T47D (cell line): ENCODE measurements around the gene GSG1L.
A peak's percentile ranks its signal among the peaks of the same experiment; 100 is the strongest.
"Not testable (repeated sequence)": the region's sequence is repeated elsewhere in the genome, so short reads cannot be mapped to it uniquely, and the experiment has no call there.

ENCODE experiments used
- DNase-seq, 2 experiments: peaks; one replicate each; pipeline versions ENCODE4 v3.0.0 to v3.0.0-alpha.2; 2011 to 2012; ENCODE audit warnings: low read depth in 1 of 2, low spot score in 1 of 2
- JUND ChIP-seq: IDR thresholded peaks from 2 replicates; pipeline ENCODE4 v1.6.1; 2012; ENCODE audit warnings: low read depth
- in situ Hi-C: cut with HindIII; loops from 2 replicates; pipeline ENCODE4 v1.10.0; 2016; ENCODE audit warnings: low sequenced_read_pairs, low pct_unique_long_range_greater_than_20kb

Gene GSG1L

GRCh38 chr16:27899736-27900135, 163.8 kb downstream of the GSG1L start:
- in situ Hi-C loops, result no loop called here
- TF ChIP-seq JUND, result no peak
- DNase-seq, result no peak

- in situ Hi-C loops, result no loop called here
- TF ChIP-seq JUND, result no peak
- no peak for DNase-seq
Observed at GRCh38 chr16:27894386-27894785, 169.1 kb downstream of the GSG1L start.

GRCh38 chr16:27892879-27893278, 170.6 kb downstream of the GSG1L start:
- no peak for TF ChIP-seq JUND
- in situ Hi-C loops, result no loop called here
- no peak for DNase-seq

DNA sequence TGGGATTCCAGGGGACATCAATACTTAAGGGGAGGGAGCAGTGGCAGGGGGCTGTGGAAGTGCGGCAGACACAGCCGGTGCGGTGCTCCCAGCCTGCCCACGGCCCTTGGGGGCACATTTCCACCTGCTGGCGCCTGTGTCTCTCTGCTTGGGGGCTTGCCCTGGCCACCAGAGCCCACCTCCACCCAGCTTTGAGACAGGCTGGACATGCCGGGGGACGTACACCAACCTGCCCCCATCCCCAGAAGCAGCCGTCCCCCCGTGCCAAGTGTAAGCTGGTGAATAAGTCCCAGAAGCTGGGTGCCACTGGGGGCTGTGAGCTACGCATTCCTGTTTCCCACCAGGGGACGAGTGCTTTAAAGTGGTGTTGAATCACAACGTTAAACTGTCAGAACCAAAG, 172.6 kb downstream of the GSG1L start:
- TF ChIP-seq JUND, result no peak
- in situ Hi-C loops, result no loop called here
- no peak for DNase-seq

DNA sequence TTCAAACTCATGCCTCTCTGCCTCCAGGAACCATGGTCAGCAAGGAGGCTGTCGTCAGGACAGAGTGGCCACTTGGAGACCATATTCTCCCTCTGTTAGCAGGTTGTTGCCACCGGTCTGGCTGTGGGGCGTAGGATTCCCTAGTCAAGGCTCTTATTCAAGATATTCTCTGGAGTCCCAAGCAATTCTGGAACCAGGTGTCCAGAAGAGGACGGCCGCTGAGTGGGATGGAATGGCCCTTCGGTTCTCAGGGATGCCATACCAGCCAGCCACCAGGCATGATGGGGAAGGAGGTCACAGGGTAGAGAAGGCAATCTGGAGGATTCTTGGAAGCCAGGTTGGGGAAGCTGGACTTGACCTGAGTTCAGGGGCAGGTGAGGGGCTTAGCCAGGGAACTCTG, 173.5 kb downstream of the GSG1L start:
- no peak for DNase-seq
- no peak for TF ChIP-seq JUND
- in situ Hi-C loops, result no loop called here

DNA sequence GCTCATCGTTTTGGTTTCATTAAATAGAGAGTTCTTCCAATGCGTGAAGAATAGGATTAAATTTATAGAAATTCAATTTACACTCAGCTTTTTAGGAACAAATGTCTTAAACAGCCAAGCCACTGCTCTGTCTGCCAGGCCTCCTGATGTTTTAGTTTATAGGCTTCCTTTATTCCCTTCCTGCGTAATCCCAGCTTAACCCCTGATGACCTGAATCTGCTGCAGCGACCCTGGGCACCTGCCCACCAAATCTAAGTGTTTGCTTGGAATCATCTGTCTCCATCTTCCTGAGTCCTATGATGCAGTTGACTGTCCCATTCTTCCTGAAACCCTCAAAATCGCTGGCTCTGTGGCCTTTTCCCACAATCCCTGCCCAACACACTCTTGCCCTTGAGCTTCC, 179.9 kb downstream of the GSG1L start:
- DNase-seq, result no peak
- in situ Hi-C loops, result no loop called here
- TF ChIP-seq JUND, result no peak

GRCh38 chr16:27880287-27880686, 183.2 kb downstream of the GSG1L start:
- DNase-seq, result no peak
- TF ChIP-seq JUND, result no peak
- in situ Hi-C loops, result no loop called here

GRCh38 chr16:27879601-27880247, 183.8 kb downstream of the GSG1L start:
- TF ChIP-seq JUND, result no peak
- in situ Hi-C loops, result no loop called here
- DNase-seq, result no peak

DNA sequence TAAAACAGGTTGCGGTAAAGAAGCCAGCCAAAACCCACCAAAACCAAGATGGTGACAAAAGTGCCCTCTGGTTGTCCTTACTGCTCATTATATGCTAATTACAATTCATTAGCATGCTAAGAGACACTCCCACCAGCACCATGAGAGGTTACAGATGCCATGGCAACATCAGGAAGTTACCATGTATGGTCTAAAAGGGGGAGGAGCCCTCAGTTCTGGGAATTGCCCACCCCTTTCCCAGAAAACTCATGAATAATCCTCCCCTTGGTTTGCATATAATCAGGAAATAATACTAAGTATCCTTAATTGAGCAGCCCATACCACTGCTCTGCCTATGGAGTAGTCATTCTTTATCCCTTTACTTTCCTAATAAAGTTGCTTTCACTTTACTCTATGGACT, 190.9 kb downstream of the GSG1L start:
- in situ Hi-C loops, DNase-seq: not testable (repeated sequence)

GRCh38 chr16:27870116-27870798, 193.3 kb downstream of the GSG1L start:
- in situ Hi-C loops, result no loop called here
- DNase-seq, result no peak
- TF ChIP-seq JUND, result no peak

- no peak for TF ChIP-seq JUND
- in situ Hi-C loops, result no loop called here
- no peak for DNase-seq
Observed at GRCh38 chr16:27869411-27869810, 194.1 kb downstream of the GSG1L start.

- no peak for DNase-seq
- no peak for TF ChIP-seq JUND
- in situ Hi-C loops, result no loop called here
Observed at GRCh38 chr16:27868180-27868579, 195.3 kb downstream of the GSG1L start.

GRCh38 chr16:27867122-27868110, 196.1 kb downstream of the GSG1L start:
- in situ Hi-C loops, result no loop called here
- DNase-seq, result peak; percentile 33 to 91
- TF ChIP-seq JUND, result no peak
